Transverse colon (tissue), 4 donors: ENCODE data around the gene POLR1F. TPM values are rescaled to one million over a fixed set of nuclear protein-coding genes. Genes with fewer than 3 reads are reported as not detected.

Experiments used
- DNase-seq: peaks from one replicate; pipeline ENCODE4 v3.0.0-alpha.2; 2019
- H3K27ac ChIP-seq, 4 donors: fragments of 200-600 bp; sonication (generic); 2 replicates each; pipeline ENCODE4 v1.5.1; 2016 to 2018; ENCODE audit warnings: inconsistent platforms in 4 of 4
- H3K27me3 ChIP-seq: fragments of 200-600 bp; sonication (generic); 2 replicates; pipeline ENCODE4 v1.5.1; 2017; ENCODE audit warnings: inconsistent platforms
- H3K36me3 ChIP-seq, 4 donors: fragments of 200-600 bp; sonication (generic); 2 replicates each; pipeline ENCODE4 v1.5.1; 2017 to 2019; ENCODE audit warnings: inconsistent platforms in 4 of 4
- H3K4me1 ChIP-seq, 4 donors: fragments of 200-600 bp; sonication (generic); 2 replicates each; pipeline ENCODE4 v1.5.1; 2017 to 2020; ENCODE audit warnings: inconsistent platforms in 4 of 4
- H3K4me3 ChIP-seq, 4 donors: fragments of 200-600 bp; sonication (generic); 1 replicate in 1 of 4; 2 replicates in 3 of 4; pipeline versions ENCODE4 v1.5.1 to v1.6.1; 2017 to 2019; ENCODE audit warnings: inconsistent platforms in 4 of 4
- H3K9me3 ChIP-seq, 2 donors: fragments of 200-600 bp; sonication (generic); 2 replicates each; pipeline ENCODE4 v1.5.1; 2017 to 2019; ENCODE audit warnings: inconsistent platforms in 2 of 2
- EP300 ChIP-seq: sonication (generic); formaldehyde crosslinking; IDR thresholded peaks from one replicate; pipeline ENCODE4 v1.6.1; 2017; ENCODE audit warnings: antibody characterized with exemption, low read depth
- POLR2A ChIP-seq: fragments of 450-650 bp; IDR thresholded peaks from one replicate; pipeline ENCODE4 v1.6.1; 2016; ENCODE audit warnings: antibody characterized with exemption, mild to moderate bottlenecking, moderate library complexity
- POLR2AphosphoS5 ChIP-seq, 3 donors: sonication (generic); formaldehyde crosslinking; IDR thresholded peaks; one replicate each; pipeline ENCODE4 v1.6.1; 2016; ENCODE audit warnings: antibody characterized with exemption in 3 of 3
- WGBS, 2 donors: methylation state at CpG; one replicate each; pipeline ENCODE4 v1.1.5; 2018; ENCODE audit warnings: low coverage in 1 of 2; 5-methylcytosine and 5-hydroxymethylcytosine counted together
- in situ Hi-C, 4 donors: fragments of 200-750 bp; cut with MboI; loops; one replicate each; pipeline versions ENCODE4 v1.15.0 to v1.15.1; 2017; ENCODE audit warnings: low sequenced_read_pairs in 3 of 4, low pct_ligation_motif_present in 1 of 4, low pct_unique_long_range_greater_than_20kb in 1 of 4
- intact Hi-C: fragments of 100-400 bp; cut with DNase I; formaldehyde crosslinking; loops from one replicate; pipeline ENCODE4 v1.15.1; 2023; ENCODE audit warnings: low total_unique reads
- total RNA-seq, 4 donors: library from RNA; depleted of rRNA; stranded (reverse); fragments of >200 nt; gene quantifications; one replicate each; pipeline ENCODE4 v1.1.0, GENCODE V29; 2016
- TF ChIP-seq, protein P1 (sequence below), 5 experiments: fragments of 200-600 bp in 3 of 5; fragments of 450-650 bp in 2 of 5; sonication (generic) in 3 of 5; IDR thresholded peaks; 1 replicate in 2 of 5; 2 replicates in 3 of 5; pipeline ENCODE4 v1.5.1; 2016 to 2017; ENCODE audit warnings: antibody characterized with exemption in 5 of 5, inconsistent platforms in 3 of 5, mild to moderate bottlenecking in 2 of 5, moderate library complexity in 1 of 5

The POLR1F gene
- total RNA-seq, 4 donors from 2014 or later = 0.20 to 7.5 (median 3.7) TPM

DNA sequence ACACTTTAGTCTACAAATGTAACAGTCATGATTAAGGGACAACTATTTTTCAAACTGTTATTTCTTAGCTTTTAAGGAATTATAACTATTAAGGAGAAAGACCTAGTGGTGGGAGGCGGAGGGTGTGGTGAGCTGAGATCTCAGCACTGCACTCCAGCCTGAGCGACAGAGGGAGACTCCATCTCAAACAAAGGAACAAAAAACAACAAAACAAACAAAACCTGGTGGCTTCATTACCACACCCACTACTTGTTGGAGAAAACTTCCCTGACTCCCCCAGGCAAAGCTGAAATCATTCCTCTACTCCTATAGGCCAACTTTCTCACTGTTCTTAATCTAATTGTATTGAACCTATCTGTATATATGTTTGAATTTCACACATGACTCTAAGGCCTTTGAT is 3.2 kb downstream of the POLR1F start:
- no peaks in the 10 kb centered on the region for H3K27me3 ChIP-seq
- intact Hi-C loops = no loop called here
- no peak for DNase-seq
- H3K4me3 ChIP-seq = no peak overlapping the region
- no peak overlapping the region for H3K27ac ChIP-seq
- no peak for TF ChIP-seq POLR2AphosphoS5 (IDR thresholded peaks at IDR 0.05)
- no peak for TF ChIP-seq POLR2A
- TF ChIP-seq, protein P1, sequence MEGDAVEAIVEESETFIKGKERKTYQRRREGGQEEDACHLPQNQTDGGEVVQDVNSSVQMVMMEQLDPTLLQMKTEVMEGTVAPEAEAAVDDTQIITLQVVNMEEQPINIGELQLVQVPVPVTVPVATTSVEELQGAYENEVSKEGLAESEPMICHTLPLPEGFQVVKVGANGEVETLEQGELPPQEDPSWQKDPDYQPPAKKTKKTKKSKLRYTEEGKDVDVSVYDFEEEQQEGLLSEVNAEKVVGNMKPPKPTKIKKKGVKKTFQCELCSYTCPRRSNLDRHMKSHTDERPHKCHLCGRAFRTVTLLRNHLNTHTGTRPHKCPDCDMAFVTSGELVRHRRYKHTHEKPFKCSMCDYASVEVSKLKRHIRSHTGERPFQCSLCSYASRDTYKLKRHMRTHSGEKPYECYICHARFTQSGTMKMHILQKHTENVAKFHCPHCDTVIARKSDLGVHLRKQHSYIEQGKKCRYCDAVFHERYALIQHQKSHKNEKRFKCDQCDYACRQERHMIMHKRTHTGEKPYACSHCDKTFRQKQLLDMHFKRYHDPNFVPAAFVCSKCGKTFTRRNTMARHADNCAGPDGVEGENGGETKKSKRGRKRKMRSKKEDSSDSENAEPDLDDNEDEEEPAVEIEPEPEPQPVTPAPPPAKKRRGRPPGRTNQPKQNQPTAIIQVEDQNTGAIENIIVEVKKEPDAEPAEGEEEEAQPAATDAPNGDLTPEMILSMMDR (IDR thresholded peaks at IDR 0.05) = no peak
- no peak for TF ChIP-seq EP300
- H3K9me3 ChIP-seq = no peaks in the 10 kb centered on the region
- H3K36me3 ChIP-seq = no peaks in the 10 kb centered on the region
- WGBS, 2 donors = 60 to 83% methylated on average over 1 to 2 of the region's 2 CpGs
- in situ Hi-C loops = loop anchor here in 1 of 4 donors (25.0 kb wide), 1 partner anchor 607 kb away; no protein-coding TSS in a partner anchor
- peaks cover 5 to 20% (median 14%) of the 10 kb centered on the region in 4 donors for H3K4me1 ChIP-seq

DNA sequence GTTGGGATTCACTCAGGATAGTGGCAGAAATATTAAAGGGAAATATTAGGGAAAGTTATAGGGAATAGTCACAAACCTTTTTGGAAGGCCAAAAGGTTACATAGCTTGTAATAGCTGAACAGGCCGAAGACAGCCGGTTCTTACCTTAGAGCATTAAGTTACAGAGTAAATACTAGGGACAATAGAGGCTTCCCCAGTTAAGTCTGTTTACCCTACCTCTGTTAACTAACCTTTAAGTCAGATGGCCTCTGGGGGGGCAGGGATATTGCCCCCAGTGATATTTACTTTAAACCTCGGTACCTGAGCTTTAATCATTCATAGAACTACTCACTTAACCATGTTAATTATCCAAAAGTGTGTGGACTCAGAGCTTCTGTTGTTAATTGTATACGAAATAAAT is 7.4 kb downstream of the POLR1F start:
- Histone ChIP-seq H3K27me3 (no peaks in the 10 kb centered on the region), H3K4me1 (peaks cover 0 to 4% (median 0%) of the 10 kb centered on the region in 4 donors), H3K27ac (no peak overlapping the region), H3K9me3 (no peaks in the 10 kb centered on the region), H3K4me3 (no peak overlapping the region), H3K36me3 (peaks cover 0 to 8% (median 0%) of the 10 kb centered on the region in 4 donors)
- 77 to 88% methylated on average over 3 to 4 of the region's 4 CpGs for WGBS, 2 donors
- in situ Hi-C loops (loop anchor here in 1 of 4 donors (25.0 kb wide), 1 partner anchor 611 kb away; no protein-coding TSS in a partner anchor), intact Hi-C loops (no loop called here)
- DNase-seq = no peak
- no peak for TF ChIP-seq POLR2A
- TF ChIP-seq, protein P1 (IDR thresholded peaks at IDR 0.05) = no peak

DNA sequence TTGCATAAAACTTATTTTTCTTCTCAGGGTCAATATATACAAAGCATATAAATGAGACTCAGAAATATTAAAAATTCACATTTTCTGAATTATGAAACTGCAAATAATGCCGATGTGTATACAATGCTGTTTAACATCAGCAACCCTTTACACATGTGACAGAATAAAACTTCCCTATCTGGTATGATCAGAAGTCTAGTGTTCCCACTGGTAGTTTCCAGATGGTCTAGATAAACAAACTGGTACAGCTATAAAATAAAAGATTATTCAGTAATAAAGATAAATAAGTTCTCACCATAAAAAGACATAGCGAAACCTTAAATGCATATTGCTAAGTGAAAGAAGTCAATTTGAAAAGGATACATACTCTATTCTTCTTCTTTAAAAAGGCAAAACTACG is 7.9 kb downstream of the POLR1F start:
- H3K4me1 ChIP-seq = no peaks in the 10 kb centered on the region
- no peaks in the 10 kb centered on the region for H3K27me3 ChIP-seq
- H3K9me3 ChIP-seq = no peaks in the 10 kb centered on the region
- H3K4me3 ChIP-seq = no peak overlapping the region
- peaks cover 0 to 8% (median 0%) of the 10 kb centered on the region in 4 donors for H3K36me3 ChIP-seq
- no peak overlapping the region for H3K27ac ChIP-seq
- intact Hi-C loops = no loop called here
- in situ Hi-C loops = loop anchor here in 1 of 4 donors (25.0 kb wide), 1 partner anchor 611 kb away; no protein-coding TSS in a partner anchor
- no peak for TF ChIP-seq EP300
- TF ChIP-seq POLR2A = no peak
- TF ChIP-seq POLR2AphosphoS5 (IDR thresholded peaks at IDR 0.05) = no peak
- WGBS, 2 donors = 78 to 89% methylated on average over 3 of the region's 3 CpGs
- no peak for DNase-seq

DNA sequence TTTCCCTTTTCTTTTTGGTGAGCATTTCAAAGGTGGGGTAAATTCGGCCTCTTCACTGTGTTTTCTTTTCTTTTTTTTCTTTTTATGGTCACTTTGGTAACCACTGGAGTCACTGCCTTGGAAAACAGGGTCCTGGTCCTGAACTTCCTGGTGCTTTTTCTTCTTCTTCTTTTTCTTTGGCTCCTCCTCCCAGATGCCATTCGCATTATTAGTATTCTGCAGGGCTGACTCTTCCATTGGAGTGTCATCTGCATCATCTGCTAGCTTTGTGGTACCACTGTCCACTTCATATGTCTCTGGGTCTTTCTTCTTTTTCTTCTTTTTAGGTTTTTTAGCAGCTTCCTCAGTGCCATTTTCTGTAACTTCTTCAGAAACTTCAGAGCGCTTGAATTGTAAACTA is 10.5 kb downstream of the POLR1F start:
- 87 to 97% methylated on average over 3 of the region's 3 CpGs for WGBS, 2 donors
- Histone ChIP-seq H3K27me3 (no peaks in the 10 kb centered on the region), H3K36me3 (peaks cover 0 to 8% (median 0%) of the 10 kb centered on the region in 4 donors), H3K4me1 (no peaks in the 10 kb centered on the region), H3K4me3 (no peak overlapping the region), H3K9me3 (no peaks in the 10 kb centered on the region), H3K27ac (no peak overlapping the region)
- in situ Hi-C loops = no loop called here
- no peak for DNase-seq
- TF ChIP-seq EP300 = no peak
- no peak for TF ChIP-seq POLR2A
- no peak for TF ChIP-seq POLR2AphosphoS5 (IDR thresholded peaks at IDR 0.05)
- TF ChIP-seq, protein P1 (IDR thresholded peaks at IDR 0.05) = no peak
- intact Hi-C loops = no loop called here

DNA sequence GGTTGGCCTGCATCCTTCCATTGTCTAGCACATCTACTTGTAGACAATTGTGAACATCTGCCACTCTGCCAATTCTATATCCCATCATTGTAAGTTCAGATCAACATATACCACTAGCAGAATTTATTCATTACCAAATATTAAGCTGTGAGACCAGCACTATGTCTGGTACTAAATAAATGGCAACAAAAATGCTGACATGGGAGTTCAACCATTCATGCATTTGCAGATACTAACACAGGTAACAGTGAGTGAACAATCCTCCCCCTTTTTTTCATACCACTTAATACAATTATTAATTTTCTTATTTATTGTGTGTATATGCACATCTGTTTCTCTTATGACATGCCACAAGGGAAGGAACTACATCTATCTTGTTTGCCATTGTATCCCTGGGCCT is 11.9 kb downstream of the POLR1F start:
- in situ Hi-C loops (no loop called here), intact Hi-C loops (no loop called here)
- Histone ChIP-seq H3K9me3 (no peaks in the 10 kb centered on the region), H3K27me3 (no peaks in the 10 kb centered on the region), H3K4me3 (no peak overlapping the region), H3K36me3 (peaks cover 0 to 8% (median 0%) of the 10 kb centered on the region in 4 donors), H3K4me1 (no peaks in the 10 kb centered on the region), H3K27ac (no peak overlapping the region)
- DNase-seq = no peak
- TF ChIP-seq EP300 (no peak), POLR2AphosphoS5 (IDR thresholded peaks at IDR 0.05) (no peak), POLR2A (no peak)
- TF ChIP-seq, protein P1 (IDR thresholded peaks at IDR 0.05) = no peak
